ENCODE measurements around the gene MCRIP1. TPM values are rescaled to one million over a fixed set of nuclear protein-coding genes. Genes with fewer than 3 reads are reported as not detected.
"Not testable (repeated sequence)": the region's sequence is repeated elsewhere in the genome, so short reads cannot be mapped to it uniquely, and the experiment has no call there.

MCRIP1 gene
- total and polyA plus RNA-seq, 2 donors, result 96.2 to 120 TPM

- Histone ChIP-seq H3K36me3 (ENCODE audit: control insufficient read depth in 2 of 2, insufficient read depth in 2 of 2, low read length in 1 of 2) (peaks cover 59 to 60% of the 10 kb centered on the region in 2 donors), H3K27ac (ENCODE audit: low read depth in 1 of 2, low read length in 1 of 2) (no peak overlapping the region), H3K27me3 (ENCODE audit: control insufficient read depth in 2 of 2, insufficient read depth in 1 of 2, low read length in 1 of 2) (peaks cover 0 to 2% of the 10 kb centered on the region in 2 donors), H3K4me1 (ENCODE audit: control insufficient read depth in 2 of 2, insufficient read depth in 2 of 2, low read length in 2 of 2) (peaks cover 0 to 8% of the 10 kb centered on the region in 2 donors), H3K9me3 (ENCODE audit: control insufficient read depth in 2 of 2, insufficient read depth in 1 of 2, low read length in 1 of 2) (no peaks in the 10 kb centered on the region), H3K4me3 (ENCODE audit: low read length in 2 of 2) (no peak overlapping the region)
- WGBS, result 98% methylated on average over 14 of the region's 14 CpGs
- DNase-seq (ENCODE audit: low read depth in 6 of 9, low spot score in 9 of 9), result no peak
Measured at GRCh38 chr17:81844327-81844851, 11.3 kb upstream of the MCRIP1 start.

GRCh38 chr17:81843713-81844326 is 10.7 kb upstream of the MCRIP1 start:
- DNase-seq (ENCODE audit: low read depth in 6 of 9, low spot score in 9 of 9), result no peak
- peaks cover 0 to 8% of the 10 kb centered on the region in 2 donors for H3K4me1 ChIP-seq (ENCODE audit: control insufficient read depth in 2 of 2, insufficient read depth in 2 of 2, low read length in 2 of 2)
- no peaks in the 10 kb centered on the region for H3K9me3 ChIP-seq (ENCODE audit: control insufficient read depth in 2 of 2, insufficient read depth in 1 of 2, low read length in 1 of 2)
- H3K27me3 ChIP-seq (ENCODE audit: control insufficient read depth in 2 of 2, insufficient read depth in 1 of 2, low read length in 1 of 2), result peaks cover 0 to 2% of the 10 kb centered on the region in 2 donors
- no peak overlapping the region for H3K27ac ChIP-seq (ENCODE audit: low read depth in 1 of 2, low read length in 1 of 2)
- H3K4me3 ChIP-seq (ENCODE audit: low read length in 2 of 2), result no peak overlapping the region
- H3K36me3 ChIP-seq (ENCODE audit: control insufficient read depth in 2 of 2, insufficient read depth in 2 of 2, low read length in 1 of 2), result peaks cover 57 to 59% of the 10 kb centered on the region in 2 donors
- WGBS, result 98% methylated on average over 30 of the region's 30 CpGs

GRCh38 chr17:81842725-81843504 is 9.8 kb upstream of the MCRIP1 start:
- no peak for DNase-seq (ENCODE audit: low read depth in 6 of 9, low spot score in 9 of 9)
- H3K27ac ChIP-seq (ENCODE audit: low read depth in 1 of 2, low read length in 1 of 2), result no peak overlapping the region
- H3K4me1 ChIP-seq (ENCODE audit: control insufficient read depth in 2 of 2, insufficient read depth in 2 of 2, low read length in 2 of 2), result peaks cover 0 to 8% of the 10 kb centered on the region in 2 donors
- H3K27me3 ChIP-seq (ENCODE audit: control insufficient read depth in 2 of 2, insufficient read depth in 1 of 2, low read length in 1 of 2), result peaks cover 0 to 2% of the 10 kb centered on the region in 2 donors
- peaks cover 52 to 55% of the 10 kb centered on the region in 2 donors for H3K36me3 ChIP-seq (ENCODE audit: control insufficient read depth in 2 of 2, insufficient read depth in 2 of 2, low read length in 1 of 2)
- WGBS, result 95% methylated on average over 21 of the region's 21 CpGs
- H3K4me3 ChIP-seq (ENCODE audit: low read length in 2 of 2), result no peak overlapping the region
- H3K9me3 ChIP-seq (ENCODE audit: control insufficient read depth in 2 of 2, insufficient read depth in 1 of 2, low read length in 1 of 2), result no peaks in the 10 kb centered on the region

- H3K36me3 ChIP-seq (ENCODE audit: control insufficient read depth in 2 of 2, insufficient read depth in 2 of 2, low read length in 1 of 2), result peaks cover 50% of the 10 kb centered on the region in 2 donors
- H3K27ac ChIP-seq (ENCODE audit: low read depth in 1 of 2, low read length in 1 of 2), result peak overlapping the region in 1 of 2 donors; percentile 12
- H3K4me3 ChIP-seq (ENCODE audit: low read length in 2 of 2), result no peak overlapping the region
- no peaks in the 10 kb centered on the region for H3K9me3 ChIP-seq (ENCODE audit: control insufficient read depth in 2 of 2, insufficient read depth in 1 of 2, low read length in 1 of 2)
- peaks cover 0 to 2% of the 10 kb centered on the region in 2 donors for H3K27me3 ChIP-seq (ENCODE audit: control insufficient read depth in 2 of 2, insufficient read depth in 1 of 2, low read length in 1 of 2)
- no peak for DNase-seq (ENCODE audit: low read depth in 6 of 9, low spot score in 9 of 9)
- peaks cover 0 to 8% of the 10 kb centered on the region in 2 donors for H3K4me1 ChIP-seq (ENCODE audit: control insufficient read depth in 2 of 2, insufficient read depth in 2 of 2, low read length in 2 of 2)
- WGBS, result 97% methylated on average over 11 of the region's 11 CpGs
Measured at GRCh38 chr17:81842378-81842724, 9.3 kb upstream of the MCRIP1 start.

- no peaks in the 10 kb centered on the region for H3K9me3 ChIP-seq (ENCODE audit: control insufficient read depth in 2 of 2, insufficient read depth in 1 of 2, low read length in 1 of 2)
- H3K27me3 ChIP-seq (ENCODE audit: control insufficient read depth in 2 of 2, insufficient read depth in 1 of 2, low read length in 1 of 2), result peaks cover 0 to 2% of the 10 kb centered on the region in 2 donors
- DNase-seq (ENCODE audit: low read depth in 6 of 9, low spot score in 9 of 9), result no peak
- 92% methylated on average over 15 of the region's 15 CpGs for WGBS
- no peak overlapping the region for H3K4me3 ChIP-seq (ENCODE audit: low read length in 2 of 2)
- H3K27ac ChIP-seq (ENCODE audit: low read depth in 1 of 2, low read length in 1 of 2), result no peak overlapping the region
- H3K36me3 ChIP-seq (ENCODE audit: control insufficient read depth in 2 of 2, insufficient read depth in 2 of 2, low read length in 1 of 2), result peaks cover 45 to 46% of the 10 kb centered on the region in 2 donors
- peaks cover 0 to 8% of the 10 kb centered on the region in 2 donors for H3K4me1 ChIP-seq (ENCODE audit: control insufficient read depth in 2 of 2, insufficient read depth in 2 of 2, low read length in 2 of 2)
Measured at GRCh38 chr17:81841866-81842265, 8.8 kb upstream of the MCRIP1 start.

GRCh38 chr17:81840826-81841778 is 8.0 kb upstream of the MCRIP1 start:
- Histone ChIP-seq H3K27me3 (ENCODE audit: control insufficient read depth in 2 of 2, insufficient read depth in 1 of 2, low read length in 1 of 2) (no peaks in the 10 kb centered on the region), H3K9me3 (ENCODE audit: control insufficient read depth in 2 of 2, insufficient read depth in 1 of 2, low read length in 1 of 2) (no peaks in the 10 kb centered on the region), H3K36me3 (ENCODE audit: control insufficient read depth in 2 of 2, insufficient read depth in 2 of 2, low read length in 1 of 2) (peaks cover 38% of the 10 kb centered on the region in 2 donors), H3K4me1 (ENCODE audit: control insufficient read depth in 2 of 2, insufficient read depth in 2 of 2, low read length in 2 of 2) (peaks cover 0 to 8% of the 10 kb centered on the region in 2 donors), H3K27ac (ENCODE audit: low read depth in 1 of 2, low read length in 1 of 2) (peak overlapping the region in 1 of 2 donors; percentile 48), H3K4me3 (ENCODE audit: low read length in 2 of 2) (no peak overlapping the region)
- no peak for DNase-seq (ENCODE audit: low read depth in 6 of 9, low spot score in 9 of 9)
- 90% methylated on average over 40 of the region's 40 CpGs for WGBS

- H3K27ac ChIP-seq (ENCODE audit: low read depth in 1 of 2, low read length in 1 of 2); H3K27me3 ChIP-seq (ENCODE audit: control insufficient read depth in 2 of 2, insufficient read depth in 1 of 2, low read length in 1 of 2); H3K4me3 ChIP-seq (ENCODE audit: low read length in 2 of 2); H3K9me3 ChIP-seq (ENCODE audit: control insufficient read depth in 2 of 2, insufficient read depth in 1 of 2, low read length in 1 of 2); DNase-seq (ENCODE audit: low read depth in 6 of 9, low spot score in 9 of 9); H3K4me1 ChIP-seq (ENCODE audit: control insufficient read depth in 2 of 2, insufficient read depth in 2 of 2, low read length in 2 of 2): not testable (repeated sequence)
- WGBS, result 96% methylated on average over 5 of the region's 5 CpGs
- peaks cover 27% of the 10 kb centered on the region in 2 donors for H3K36me3 ChIP-seq (ENCODE audit: control insufficient read depth in 2 of 2, insufficient read depth in 2 of 2, low read length in 1 of 2)
Measured at GRCh38 chr17:81840059-81840458, 7.0 kb upstream of the MCRIP1 start.

- Histone ChIP-seq H3K4me1 (ENCODE audit: control insufficient read depth in 2 of 2, insufficient read depth in 2 of 2, low read length in 2 of 2) (peaks cover 0 to 11% of the 10 kb centered on the region in 2 donors), H3K9me3 (ENCODE audit: control insufficient read depth in 2 of 2, insufficient read depth in 1 of 2, low read length in 1 of 2) (no peaks in the 10 kb centered on the region), H3K36me3 (ENCODE audit: control insufficient read depth in 2 of 2, insufficient read depth in 2 of 2, low read length in 1 of 2) (peaks cover 20% of the 10 kb centered on the region in 2 donors), H3K27ac (ENCODE audit: low read depth in 1 of 2, low read length in 1 of 2) (no peak overlapping the region), H3K27me3 (ENCODE audit: control insufficient read depth in 2 of 2, insufficient read depth in 1 of 2, low read length in 1 of 2) (no peaks in the 10 kb centered on the region), H3K4me3 (ENCODE audit: low read length in 2 of 2) (no peak overlapping the region)
- 89% methylated on average over 15 of the region's 15 CpGs for WGBS
- DNase-seq (ENCODE audit: low read depth in 6 of 9, low spot score in 9 of 9), result no peak
Measured at GRCh38 chr17:81839301-81839700, 6.2 kb upstream of the MCRIP1 start.

Data from thymus (tissue), 11 donors.